ENCODE data around the gene CDIP1. TPM values are rescaled to one million over a fixed set of nuclear protein-coding genes. Genes with fewer than 3 reads are reported as not detected.

Gene CDIP1
- total and polyA plus RNA-seq, 5 experiments from 2014 or later: 18.2 to 25.5 (median 25.0) TPM

- Mint-ChIP-seq H3K4me1 (peaks cover 11 to 33% (median 22%) of the 10 kb centered on the region in 4 donors), H3K9me3 (no peaks in the 10 kb centered on the region), H3K4me3 (no peak overlapping the region), H3K27ac (peak overlapping the region in 8 of 10 donors; percentile 28 to 92 (median 78)), H3K36me3 (peaks cover 0 to 76% (median 5%) of the 10 kb centered on the region in 3 donors), H3K27me3 (no peaks in the 10 kb centered on the region)
- DNase-seq (no peak), ATAC-seq (no peak)
- POLR2A ChIA-PET: interaction anchor here (0.5 to 3.1 kb wide), 3 partner anchors 15 to 1353 kb away, joined by 3 to 11 read pairs (median 5); partner anchors contain the start of gene HMOX2
These were observed 77.1 kb downstream of the CDIP1 start for GRCh38 chr16:4461250-4462085.

GRCh38 chr16:4460936-4461249 lies 77.7 kb downstream of the CDIP1 start:
- H3K4me1 Mint-ChIP-seq: peaks cover 7 to 27% (median 19%) of the 10 kb centered on the region in 4 donors
- H3K4me3 Mint-ChIP-seq: peak overlapping the region in 1 of 10 donors; percentile 20
- no peaks in the 10 kb centered on the region for H3K9me3 Mint-ChIP-seq
- POLR2A ChIA-PET: interaction anchor here (0.5 to 3.1 kb wide), 5 partner anchors 15 to 1353 kb away, joined by 5 to 11 read pairs (median 6); partner anchors contain the start of genes CDIP1 and HMOX2
- H3K36me3 Mint-ChIP-seq: peaks cover 0 to 77% (median 5%) of the 10 kb centered on the region in 3 donors
- H3K27ac Mint-ChIP-seq: peak overlapping the region in 9 of 10 donors; percentile 28 to 87 (median 72)
- no peak for ATAC-seq
- no peak for DNase-seq
- H3K27me3 Mint-ChIP-seq: no peaks in the 10 kb centered on the region

Other genes with a start within 250 kb of the CDIP1 start
- under 1 TPM in 1 of 2 experiments, not detected in 1; 0.10 TPM for gene GLIS2, start 222.7 kb downstream of the CDIP1 start, total RNA-seq
- gene GLIS2, start 222.7 kb downstream of the CDIP1 start, polyA plus RNA-seq: not detected
- 10 to 100 TPM; 40.9 to 46.1 TPM for gene PAM16, start 187.5 kb downstream of the CDIP1 start, total RNA-seq
- gene PAM16, start 187.5 kb downstream of the CDIP1 start, polyA plus RNA-seq: 10 to 100 TPM; 33.6 to 44.4 (median 39.3) TPM
- under 1 TPM; 0.30 to 0.34 TPM for gene VASN, start 166.9 kb downstream of the CDIP1 start, total RNA-seq
- gene VASN, start 166.9 kb downstream of the CDIP1 start, polyA plus RNA-seq: under 1 TPM in 1 of 3 donors, not detected in 2; 0.12 TPM
- gene CORO7, start 122.2 kb downstream of the CDIP1 start, total RNA-seq: 100 to 1,000 TPM; 161 to 169 TPM
- gene CORO7, start 122.2 kb downstream of the CDIP1 start, polyA plus RNA-seq: 10 to 100 TPM; 44.6 to 79.9 (median 45.5) TPM
- gene DNAJA3, start 112.9 kb downstream of the CDIP1 start, total RNA-seq: 10 to 100 TPM; 70.6 to 71.3 TPM
- 10 to 100 TPM; 43.4 to 64.8 (median 45.2) TPM for gene DNAJA3, start 112.9 kb downstream of the CDIP1 start, polyA plus RNA-seq
- gene NMRAL1, start 64.1 kb downstream of the CDIP1 start, total RNA-seq: 10 to 100 TPM; 53.7 to 63.1 TPM
- 10 to 100 TPM; 52.3 to 67.9 (median 62.9) TPM for gene NMRAL1, start 64.1 kb downstream of the CDIP1 start, polyA plus RNA-seq
- 10 to 100 TPM; 64.3 to 71.9 TPM for gene HMOX2, start 62.4 kb downstream of the CDIP1 start, total RNA-seq
- 100 to 1,000 TPM; 123 to 210 (median 145) TPM for gene HMOX2, start 62.4 kb downstream of the CDIP1 start, polyA plus RNA-seq
- gene C16orf96, start 17.6 kb upstream of the CDIP1 start, total RNA-seq: under 1 TPM; 0.38 to 0.52 TPM
- gene C16orf96, start 17.6 kb upstream of the CDIP1 start, polyA plus RNA-seq: under 1 TPM in 2 of 3 donors, not detected in 1; 0.07 to 0.08 TPM
- gene UBALD1, start 76.1 kb upstream of the CDIP1 start, total RNA-seq: 10 to 100 TPM; 26.0 to 27.4 TPM
- 1 to 10 TPM; 2.5 to 3.9 (median 2.7) TPM for gene UBALD1, start 76.1 kb upstream of the CDIP1 start, polyA plus RNA-seq
- 10 to 100 TPM; 66.4 to 70.5 TPM for gene MGRN1, start 86.1 kb upstream of the CDIP1 start, total RNA-seq
- 1 to 10 TPM; 4.5 to 5.8 (median 5.6) TPM for gene MGRN1, start 86.1 kb upstream of the CDIP1 start, polyA plus RNA-seq
- gene NUDT16L1, start 154.8 kb upstream of the CDIP1 start, total RNA-seq: 10 to 100 TPM; 56.7 to 59.3 TPM
- 100 to 1,000 TPM in 2 of 3 donors, 10 to 100 TPM in 1; 90.0 to 131 (median 119) TPM for gene NUDT16L1, start 154.8 kb upstream of the CDIP1 start, polyA plus RNA-seq
- gene ANKS3, start 195.5 kb upstream of the CDIP1 start, total RNA-seq: 10 to 100 TPM; 31.5 to 37.0 TPM
- gene ANKS3, start 195.5 kb upstream of the CDIP1 start, polyA plus RNA-seq: 1 to 10 TPM; 4.3 to 9.0 (median 4.5) TPM
- under 1 TPM; 0.26 to 0.30 TPM for gene DNAAF8, start 195.8 kb upstream of the CDIP1 start, total RNA-seq
- gene DNAAF8, start 195.8 kb upstream of the CDIP1 start, polyA plus RNA-seq: under 1 TPM in 2 of 3 donors, not detected in 1; 0.34 to 0.48 TPM
- gene ZNF500, start 228.4 kb upstream of the CDIP1 start, total RNA-seq: 10 to 100 TPM; 29.1 to 34.7 TPM
- gene ZNF500, start 228.4 kb upstream of the CDIP1 start, polyA plus RNA-seq: 10 to 100 TPM; 14.3 to 17.3 (median 16.8) TPM
- gene SEPTIN12, start 249.6 kb upstream of the CDIP1 start, total RNA-seq: not detected
- not detected for gene SEPTIN12, start 249.6 kb upstream of the CDIP1 start, polyA plus RNA-seq